GM08714 (cell line): ENCODE measurements around the gene UBE2J1.
"Not testable (repeated sequence)": the region's sequence is repeated elsewhere in the genome, so short reads cannot be mapped to it uniquely, and the experiment has no call there.

ENCODE experiments used
- H3K4me3 ChIP-seq: fragments of 200-500 bp; sonication (Bioruptor generic); 2 replicates; pipeline ENCODE4 v1.5.1; 2014; ENCODE audit warnings: mild to moderate bottlenecking, low read length, inconsistent platforms
- ZNF274 ChIP-seq: IDR thresholded peaks from 2 replicates; pipeline ENCODE4 v1.6.1; 2012; ENCODE audit warnings: mild to moderate bottlenecking, low read depth, low read length

Gene UBE2J1, protein sequence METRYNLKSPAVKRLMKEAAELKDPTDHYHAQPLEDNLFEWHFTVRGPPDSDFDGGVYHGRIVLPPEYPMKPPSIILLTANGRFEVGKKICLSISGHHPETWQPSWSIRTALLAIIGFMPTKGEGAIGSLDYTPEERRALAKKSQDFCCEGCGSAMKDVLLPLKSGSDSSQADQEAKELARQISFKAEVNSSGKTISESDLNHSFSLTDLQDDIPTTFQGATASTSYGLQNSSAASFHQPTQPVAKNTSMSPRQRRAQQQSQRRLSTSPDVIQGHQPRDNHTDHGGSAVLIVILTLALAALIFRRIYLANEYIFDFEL

DNA sequence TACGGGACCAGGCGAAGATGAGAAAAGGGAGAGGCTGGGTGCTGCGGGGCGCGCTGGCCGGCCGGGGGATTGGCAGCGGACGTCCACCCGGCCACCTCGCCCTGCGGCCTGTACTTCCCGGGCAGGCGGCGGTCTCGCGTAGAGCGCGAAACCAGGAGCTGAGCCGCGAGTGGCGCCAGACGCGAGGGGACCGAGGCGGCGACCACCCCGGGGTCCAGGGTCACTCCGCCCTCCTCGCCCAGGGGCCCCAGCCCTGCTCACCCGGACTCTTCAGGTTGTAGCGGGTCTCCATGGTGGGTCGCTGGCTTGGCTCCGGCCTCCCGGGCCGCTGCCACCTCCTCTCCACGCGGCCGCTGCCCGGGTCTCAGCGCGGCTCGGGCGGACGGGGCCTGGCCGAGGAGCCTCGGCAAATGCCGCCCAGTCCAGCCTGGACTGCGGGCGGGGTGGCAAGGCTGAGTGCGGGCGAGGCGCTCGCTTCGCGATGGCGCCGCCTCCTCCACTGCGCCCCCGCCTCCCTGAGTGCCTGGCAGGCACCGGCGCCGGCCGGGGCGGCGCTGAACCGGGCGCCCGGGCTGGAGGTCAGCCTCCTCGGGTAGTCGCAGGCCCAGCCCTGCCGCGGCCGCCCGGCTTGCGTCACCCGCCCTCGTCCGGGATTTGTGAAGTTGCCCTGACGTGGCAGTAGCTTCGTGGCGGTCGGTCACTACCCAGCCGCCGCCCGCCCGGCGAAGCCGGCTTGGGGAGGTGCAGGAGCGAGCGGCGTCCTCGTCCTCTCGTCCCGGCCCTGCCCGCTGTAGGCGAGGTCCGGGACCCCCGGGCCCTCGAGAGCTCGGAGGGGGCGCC lies at the start of gene UBE2J1:
Gene UBE2J1 (minus strand): TSS at position 445 of the 840 bp plus-strand sequence. CDS start 153 bp downstream, at position 292.
- H3K4me3 ChIP-seq, result peak within 1 kb of the TSS; percentile 98
- no peak for TF ChIP-seq ZNF274

DNA sequence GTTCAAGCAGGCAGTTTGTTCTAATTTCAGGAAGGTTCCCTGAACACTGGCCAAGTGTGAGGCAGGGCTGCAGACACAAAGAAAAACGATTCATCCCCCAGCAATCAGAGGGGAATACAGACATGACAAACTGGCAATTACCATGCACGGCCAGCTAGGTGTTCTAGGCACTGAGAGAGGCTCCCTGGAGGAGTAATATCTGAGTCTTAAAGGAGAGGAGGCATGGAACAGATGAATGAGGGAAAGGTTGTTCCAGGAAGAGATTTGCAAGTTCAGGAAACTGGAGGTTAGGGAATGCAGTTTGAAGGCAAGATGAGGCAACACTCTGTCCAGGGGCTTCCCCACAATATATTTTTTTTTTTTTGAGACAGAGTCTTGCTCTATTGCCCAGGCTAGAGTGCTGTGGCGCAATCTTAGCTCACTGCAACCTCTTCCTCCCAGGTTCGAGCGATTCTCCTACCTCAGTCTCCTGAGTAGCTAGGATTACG lies 48.4 kb upstream of the UBE2J1 start:
- no peak overlapping the region for H3K4me3 ChIP-seq
- TF ChIP-seq ZNF274, result no peak

DNA sequence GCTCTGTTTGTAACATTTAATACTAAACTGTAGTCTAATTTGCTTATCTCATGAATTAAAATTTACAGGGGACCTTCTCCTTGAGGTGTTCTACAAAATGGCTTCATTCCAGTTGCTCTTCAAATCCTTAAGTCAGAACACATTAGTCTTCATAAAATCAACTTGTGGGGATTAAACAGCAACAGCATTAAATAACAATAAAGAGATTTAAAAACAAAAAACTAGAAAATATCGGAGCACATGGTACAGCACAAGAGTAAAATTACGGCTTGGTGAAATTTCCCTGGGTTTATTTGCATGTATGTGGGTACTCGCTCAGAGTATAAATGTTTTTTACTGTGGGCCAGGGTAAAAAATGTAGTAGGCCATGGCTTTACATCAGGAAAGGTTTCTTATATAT lies 47.5 kb upstream of the UBE2J1 start:
- no peak overlapping the region for H3K4me3 ChIP-seq
- no peak for TF ChIP-seq ZNF274

DNA sequence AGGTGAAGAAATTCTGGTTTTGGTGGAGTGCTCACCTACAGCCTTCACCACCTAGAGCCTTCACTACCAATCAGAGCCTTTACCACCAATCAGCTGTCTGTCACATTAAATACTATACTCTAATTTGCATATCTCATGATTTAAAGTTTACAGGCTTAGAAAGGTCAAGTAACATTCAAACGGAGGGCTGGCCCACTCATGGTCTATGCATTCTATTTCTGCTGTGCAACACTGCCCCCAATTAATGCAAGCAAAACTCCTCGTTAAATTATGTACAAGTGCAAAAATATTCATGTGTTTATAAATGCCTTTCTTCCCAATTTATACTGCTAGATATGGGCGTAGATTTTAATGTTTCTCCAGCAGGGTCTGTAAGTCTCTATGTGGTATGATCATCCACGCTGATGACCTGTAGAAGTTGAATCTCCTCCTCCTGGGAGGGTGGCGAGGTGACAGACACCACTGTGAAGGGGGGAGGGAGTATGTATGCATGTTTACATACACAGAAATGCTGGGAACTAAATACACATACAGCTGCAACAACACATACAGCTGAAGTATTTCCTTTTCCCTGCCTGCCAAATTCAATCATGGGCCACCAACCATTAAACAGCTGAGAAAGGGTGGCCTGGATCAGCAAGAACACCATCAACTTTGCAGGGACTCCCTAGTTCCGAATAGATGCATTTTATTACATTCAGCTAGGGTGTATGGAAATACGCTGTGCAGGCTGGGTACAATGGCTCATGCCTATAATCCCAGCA lies 46.4 kb upstream of the UBE2J1 start:
- TF ChIP-seq ZNF274, result no peak
- H3K4me3 ChIP-seq, result no peak overlapping the region

DNA sequence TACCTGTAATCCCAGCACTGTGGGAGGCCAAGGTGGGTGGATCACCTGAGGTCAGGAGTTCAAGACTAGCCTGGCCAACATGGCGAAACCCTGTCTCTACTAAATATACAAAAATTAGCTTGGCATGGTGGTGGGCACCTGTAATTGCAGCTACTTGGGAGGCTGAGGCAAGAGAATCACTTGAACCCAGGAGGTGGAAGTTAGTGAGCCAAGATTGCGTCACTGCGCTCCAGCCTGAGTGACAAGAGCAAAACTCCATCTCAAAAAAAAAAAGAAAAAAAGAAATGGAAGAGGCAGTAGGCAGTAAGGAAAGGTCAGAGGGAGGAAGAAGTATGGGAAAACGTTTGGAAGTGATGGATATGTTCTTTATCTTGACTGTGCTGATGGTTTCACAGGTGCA lies 45.4 kb upstream of the UBE2J1 start:
- H3K4me3 ChIP-seq, result not testable (repeated sequence)

DNA sequence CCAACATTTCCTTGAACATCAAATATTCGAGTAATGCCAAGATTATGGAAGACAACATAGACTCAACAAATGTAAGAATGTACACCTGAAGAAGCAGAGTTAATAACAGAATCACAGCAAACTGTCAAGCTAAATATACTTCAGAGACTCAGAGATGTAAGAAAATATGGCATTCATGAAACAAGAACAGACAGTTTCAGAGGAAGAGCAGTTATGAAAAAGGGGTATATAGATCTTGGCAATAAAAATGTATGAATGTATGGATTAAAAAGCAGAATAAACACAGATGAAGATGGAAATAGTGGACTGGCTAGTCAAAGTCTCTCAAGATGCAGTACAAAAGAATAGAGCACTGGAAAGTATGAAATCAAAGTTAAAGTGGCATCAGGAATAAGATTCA lies 41.1 kb upstream of the UBE2J1 start:
- TF ChIP-seq ZNF274, result no peak

DNA sequence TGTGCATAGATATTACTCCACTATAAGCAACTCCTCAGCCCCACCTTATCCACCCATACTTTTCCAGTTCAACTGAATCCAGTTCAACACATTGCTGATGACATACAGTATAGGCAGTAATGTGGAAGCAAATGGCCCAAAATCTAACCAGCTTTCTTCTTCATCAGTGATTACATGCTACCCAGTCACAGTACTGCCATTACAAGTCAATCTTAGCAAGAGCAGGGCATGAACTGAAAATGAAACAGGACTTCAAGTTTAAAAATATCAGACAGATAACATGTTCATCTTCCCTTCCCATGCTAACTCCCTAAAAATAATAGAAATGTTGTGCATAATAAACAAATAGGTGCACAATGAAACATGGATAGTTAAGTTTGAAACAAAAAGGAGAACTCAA lies 40.3 kb upstream of the UBE2J1 start:
- no peak overlapping the region for H3K4me3 ChIP-seq
- TF ChIP-seq ZNF274, result no peak

More for the DNA sequence above, 41.1 kb upstream of the UBE2J1 start:
- H3K4me3 ChIP-seq, result no peak overlapping the region

DNA sequence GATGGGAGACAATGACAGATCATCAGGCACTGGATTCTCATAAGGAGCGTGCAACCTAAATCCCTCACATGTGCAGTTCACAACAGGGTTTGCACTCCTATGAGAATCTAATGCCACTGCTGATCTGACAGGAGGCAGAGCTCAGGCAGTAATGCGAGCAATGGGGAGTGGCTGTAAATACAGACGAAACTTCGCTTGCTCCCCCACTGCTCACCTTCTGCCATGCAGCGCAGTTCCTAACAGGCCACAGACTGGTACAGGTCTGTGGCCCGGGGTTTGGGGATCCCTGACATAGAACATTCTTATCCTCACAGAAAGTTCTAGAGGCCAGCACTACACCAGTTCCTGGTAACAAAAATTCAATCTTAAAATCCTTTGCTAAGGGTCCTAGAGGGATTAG lies 36.3 kb upstream of the UBE2J1 start:
- TF ChIP-seq ZNF274, result no peak
- no peak overlapping the region for H3K4me3 ChIP-seq

DNA sequence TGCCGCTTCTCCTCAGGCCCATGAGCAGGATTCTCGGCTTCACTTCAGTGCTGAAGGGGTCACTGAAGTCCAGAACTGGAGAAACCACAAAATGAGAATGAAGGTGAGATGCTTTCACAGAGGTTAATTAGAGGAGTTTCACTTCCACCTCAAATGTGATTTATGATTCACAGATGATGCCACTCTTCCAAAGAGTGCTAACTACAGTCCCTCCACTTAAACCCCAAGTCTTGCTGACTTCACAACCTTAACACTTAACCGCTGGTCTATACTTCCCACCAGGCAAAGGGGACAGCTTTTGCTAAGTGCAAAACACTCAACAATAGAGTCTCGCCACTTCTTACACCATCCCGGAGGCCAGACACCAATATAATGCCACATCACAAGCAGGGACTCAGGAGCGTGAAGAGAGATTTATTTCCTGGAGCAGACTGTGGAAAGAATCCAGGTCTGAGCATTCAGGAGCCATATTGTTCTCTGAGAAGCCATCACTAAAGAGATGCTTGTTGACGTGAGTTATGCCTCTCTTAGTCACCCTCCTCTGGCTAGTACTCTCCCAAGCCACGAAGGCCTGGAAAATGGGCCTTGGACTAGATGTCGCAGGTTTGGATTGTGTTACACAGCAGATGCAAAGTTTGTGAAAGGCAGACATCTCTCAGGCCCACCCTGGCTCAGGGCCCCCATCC lies 35.1 kb upstream of the UBE2J1 start:
- H3K4me3 ChIP-seq, result no peak overlapping the region; the same call in 1 of the 2 replicates
- TF ChIP-seq ZNF274, result no peak

DNA sequence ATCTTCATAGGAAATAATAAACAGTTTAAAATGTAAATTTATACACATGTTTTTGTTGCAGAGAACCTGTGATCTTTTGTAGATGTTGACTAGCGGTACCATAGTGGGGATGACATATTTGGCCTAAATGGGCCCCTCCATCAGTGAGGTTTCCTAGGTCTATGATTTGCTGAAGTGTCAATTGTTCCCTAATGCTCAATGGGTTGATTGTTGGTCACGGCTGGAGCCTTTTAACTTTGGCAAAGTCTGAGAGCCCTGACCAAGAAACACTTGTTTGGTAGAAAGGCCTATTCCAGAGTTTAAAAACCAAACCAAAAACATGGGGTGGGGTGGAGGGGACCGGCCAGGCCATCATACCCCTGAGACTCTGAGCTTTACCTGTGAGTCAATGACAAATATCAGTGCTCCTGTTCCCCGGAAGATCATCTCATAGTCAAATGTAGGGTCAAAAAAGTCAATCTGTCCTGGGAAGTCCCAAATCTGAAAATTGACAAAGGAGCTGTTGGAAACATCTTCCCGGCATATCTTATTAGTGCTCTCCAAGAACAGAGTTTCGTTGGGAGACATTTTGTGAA lies 34.5 kb upstream of the UBE2J1 start:
- no peak overlapping the region for H3K4me3 ChIP-seq
- TF ChIP-seq ZNF274, result no peak

DNA sequence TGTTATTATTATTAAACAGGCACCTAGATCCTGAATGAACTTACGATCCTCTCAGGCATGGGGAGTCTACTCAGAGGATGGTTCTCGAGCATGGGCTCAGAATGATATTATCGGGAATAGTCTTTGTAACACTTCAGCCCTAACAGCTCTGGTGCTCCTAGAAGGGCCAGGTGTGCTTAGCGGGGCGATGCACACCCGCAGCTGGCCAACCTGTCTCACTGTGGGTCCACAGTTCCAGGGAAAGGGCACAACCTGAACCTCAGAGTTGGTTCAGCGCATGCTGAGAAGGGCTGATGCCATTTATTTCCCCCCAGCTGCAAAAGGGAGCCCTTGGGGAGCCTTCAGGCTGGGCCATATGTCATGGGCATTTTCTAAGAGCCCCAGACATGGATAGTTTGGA lies 33.3 kb upstream of the UBE2J1 start:
- no peak overlapping the region for H3K4me3 ChIP-seq
- TF ChIP-seq ZNF274, result no peak

DNA sequence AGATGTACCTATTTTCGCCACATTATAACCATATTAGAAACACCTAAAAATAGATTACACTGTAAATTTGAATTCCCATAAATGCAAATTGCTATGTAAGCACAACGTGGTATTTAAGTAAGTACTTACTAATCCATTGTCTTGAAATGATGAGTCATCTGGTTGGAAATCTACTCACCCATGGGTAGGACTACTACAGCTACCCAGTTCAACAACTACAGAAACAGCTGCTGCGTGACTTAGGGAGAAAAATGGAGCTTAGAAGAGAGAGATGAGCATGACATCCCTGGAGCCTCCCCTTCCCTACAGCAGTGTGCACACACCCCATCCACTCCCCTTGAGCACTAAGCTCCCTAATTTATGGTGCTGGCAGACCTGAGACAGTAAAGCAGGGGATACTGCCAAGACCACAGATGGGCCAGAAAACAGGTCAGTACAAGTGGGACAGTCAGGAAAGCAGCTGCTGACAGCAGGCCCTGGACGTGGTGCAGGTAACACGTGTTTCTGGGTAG lies 32.7 kb upstream of the UBE2J1 start:
- no peak overlapping the region for H3K4me3 ChIP-seq
- no peak for TF ChIP-seq ZNF274

DNA sequence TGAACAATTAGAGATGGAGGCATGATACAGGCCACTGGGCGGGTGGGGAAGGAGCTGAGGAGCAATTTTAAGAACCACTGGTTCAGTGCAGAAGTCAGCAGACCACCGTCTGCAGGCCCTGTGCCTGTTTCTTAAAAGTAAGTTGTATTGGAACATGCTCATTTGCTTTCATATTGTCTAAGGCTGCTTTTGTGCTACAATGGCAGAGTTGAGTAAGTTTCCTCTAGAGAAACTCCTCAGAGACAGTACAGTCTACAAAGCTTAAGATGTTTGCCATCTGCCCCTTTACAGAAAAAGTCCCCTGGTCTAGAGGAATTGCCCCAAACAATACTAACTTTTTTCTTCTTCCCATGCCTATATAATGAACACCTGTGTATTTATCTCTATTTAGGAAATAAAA lies 28.5 kb upstream of the UBE2J1 start:
- no peak for TF ChIP-seq ZNF274
- no peak overlapping the region for H3K4me3 ChIP-seq
